GM10248 (cell line): ENCODE results near the gene CHST11.

Source experiments
- CTCF ChIA-PET: fragments of 300-600 bp; sonication (Branson Sonifier 250); formaldehyde crosslinking; extraction: SDS; loops from one replicate; lab custom pipeline; 2021; ENCODE audit warnings: antibody characterized with exemption; lab: Yijun Ruan, JAX
- POLR2A ChIA-PET: fragments of 350-650 bp; sonication (Branson Sonifier 250); formaldehyde crosslinking; extraction: SDS; loops from one replicate; lab custom pipeline; 2020; ENCODE audit warnings: antibody characterized with exemption; lab: Yijun Ruan, JAX
- DNase-seq: peaks from one replicate; pipeline ENCODE4 v3.0.0; 2012; ENCODE audit errors: extremely low spot score
- TF ChIP-seq, protein P1 (sequence below): IDR thresholded peaks from 2 replicates; pipeline ENCODE4 v1.5.1; 2012; ENCODE audit warnings: mild to moderate bottlenecking, low read depth; ENCODE audit errors: extremely low read depth, missing control alignments, control extremely low read depth

CHST11 gene

DNA sequence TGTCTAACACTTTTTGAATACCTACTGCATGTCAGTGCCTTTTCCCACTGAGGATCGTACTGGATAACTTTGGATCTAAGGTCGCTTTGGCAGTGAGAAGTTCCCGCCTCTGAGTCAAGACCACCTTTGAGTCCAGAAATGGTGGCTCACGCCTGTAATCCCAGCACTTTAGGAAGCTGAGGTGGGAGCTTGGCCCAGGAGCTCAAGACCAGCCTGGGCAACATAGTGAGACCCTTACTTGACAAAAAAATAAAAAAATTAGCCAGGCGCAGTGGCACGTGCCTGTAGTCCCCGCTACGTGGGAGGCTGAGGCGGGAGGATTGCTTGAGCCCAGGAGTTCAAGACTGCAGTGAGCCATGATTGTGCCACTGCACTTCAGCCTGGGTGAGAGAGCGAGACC is 61.1 kb downstream of the CHST11 start:
- CTCF ChIA-PET: interaction anchor here (1.0 kb wide), 1 partner anchor 12 kb away, joined by 3 read pairs; no protein-coding TSS in a partner anchor
- TF ChIP-seq, protein P1, sequence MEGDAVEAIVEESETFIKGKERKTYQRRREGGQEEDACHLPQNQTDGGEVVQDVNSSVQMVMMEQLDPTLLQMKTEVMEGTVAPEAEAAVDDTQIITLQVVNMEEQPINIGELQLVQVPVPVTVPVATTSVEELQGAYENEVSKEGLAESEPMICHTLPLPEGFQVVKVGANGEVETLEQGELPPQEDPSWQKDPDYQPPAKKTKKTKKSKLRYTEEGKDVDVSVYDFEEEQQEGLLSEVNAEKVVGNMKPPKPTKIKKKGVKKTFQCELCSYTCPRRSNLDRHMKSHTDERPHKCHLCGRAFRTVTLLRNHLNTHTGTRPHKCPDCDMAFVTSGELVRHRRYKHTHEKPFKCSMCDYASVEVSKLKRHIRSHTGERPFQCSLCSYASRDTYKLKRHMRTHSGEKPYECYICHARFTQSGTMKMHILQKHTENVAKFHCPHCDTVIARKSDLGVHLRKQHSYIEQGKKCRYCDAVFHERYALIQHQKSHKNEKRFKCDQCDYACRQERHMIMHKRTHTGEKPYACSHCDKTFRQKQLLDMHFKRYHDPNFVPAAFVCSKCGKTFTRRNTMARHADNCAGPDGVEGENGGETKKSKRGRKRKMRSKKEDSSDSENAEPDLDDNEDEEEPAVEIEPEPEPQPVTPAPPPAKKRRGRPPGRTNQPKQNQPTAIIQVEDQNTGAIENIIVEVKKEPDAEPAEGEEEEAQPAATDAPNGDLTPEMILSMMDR: no peak

DNA sequence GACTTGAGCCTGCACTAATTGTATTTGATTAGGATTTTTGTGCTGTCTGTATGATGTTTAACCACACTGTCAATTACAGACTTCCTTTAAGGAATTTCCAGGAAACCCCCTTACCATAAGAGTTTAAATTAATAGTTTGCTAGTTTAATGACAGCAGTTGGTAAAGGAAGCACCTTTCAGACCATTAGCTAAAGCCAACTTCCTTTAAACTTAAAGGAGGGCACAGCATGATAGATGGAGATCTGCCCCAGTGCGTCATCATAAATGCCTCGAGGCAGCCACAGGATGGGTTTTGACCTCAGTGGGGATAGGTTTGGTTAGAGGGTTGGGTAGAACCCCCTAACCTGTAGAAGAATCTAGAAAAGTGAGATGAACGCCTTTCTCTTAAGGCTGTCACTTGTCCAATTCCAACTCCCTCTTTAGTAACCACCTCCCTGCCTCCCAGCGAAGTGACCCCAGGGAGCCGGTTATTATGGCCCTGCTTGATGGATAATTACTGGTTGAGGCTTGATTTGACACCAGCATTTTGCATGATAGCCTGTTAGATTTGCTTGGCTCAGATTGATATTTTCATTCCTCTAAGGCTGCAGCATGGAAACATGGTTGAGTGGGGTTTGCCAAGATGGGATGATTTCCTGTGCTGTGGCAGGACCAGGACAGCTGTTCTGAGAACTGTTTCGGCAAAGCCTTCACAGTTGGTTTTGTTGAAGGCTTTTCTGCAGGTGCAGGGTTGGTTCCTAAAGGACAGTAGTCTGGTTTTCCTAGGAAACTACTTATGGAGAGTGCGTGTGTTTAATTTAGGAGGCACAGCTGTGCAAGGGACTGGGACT is 62.7 kb downstream of the CHST11 start:
- CTCF ChIA-PET: interaction anchor here (1.1 to 1.6 kb wide), 5 partner anchors 10 to 138 kb away, joined by 3 to 5 read pairs (median 3); no protein-coding TSS in a partner anchor
- POLR2A ChIA-PET: no interaction called here

More for the DNA sequence above, 61.1 kb downstream of the CHST11 start:
- DNase-seq: no peak
- POLR2A ChIA-PET: no interaction called here

DNA sequence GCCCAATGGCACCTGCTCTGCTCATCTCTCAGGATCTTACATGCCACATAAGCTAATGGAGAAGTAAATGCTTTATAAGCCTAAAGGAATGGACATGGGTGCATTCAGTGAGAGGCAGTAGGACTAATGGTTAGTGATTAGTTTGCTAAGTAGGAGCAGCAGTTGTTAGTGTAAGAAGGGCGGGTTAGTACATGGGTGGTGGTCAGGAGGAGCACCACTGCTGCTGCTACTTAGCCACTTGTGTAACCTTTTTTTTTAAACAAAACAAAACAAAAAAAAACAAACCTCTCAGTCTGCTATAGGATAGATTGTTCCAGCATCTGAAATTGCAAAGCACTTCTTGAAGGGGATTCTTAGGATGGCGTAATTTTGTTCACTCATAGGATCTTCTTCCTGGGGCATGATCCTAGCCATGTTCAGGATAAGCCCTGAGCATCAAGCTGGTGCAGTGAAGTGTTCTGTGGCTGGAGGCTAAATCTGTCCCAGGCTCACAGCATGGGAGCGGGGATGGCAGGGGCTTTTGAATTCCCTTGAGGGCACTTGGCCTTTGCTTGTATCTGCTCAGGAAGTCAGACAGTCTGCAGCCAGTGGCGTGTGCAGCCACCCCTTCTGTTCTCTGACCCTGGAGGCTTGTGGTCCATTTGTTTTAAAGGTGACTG is 63.6 kb downstream of the CHST11 start:
- TF ChIP-seq, protein P1: no peak
- CTCF ChIA-PET: interaction anchor here (1.2 to 1.6 kb wide), 6 partner anchors 9 to 139 kb away, joined by 3 to 5 read pairs (median 4); no protein-coding TSS in a partner anchor
- DNase-seq: no peak
- POLR2A ChIA-PET: no interaction called here

More for the DNA sequence above, 62.7 kb downstream of the CHST11 start:
- TF ChIP-seq, protein P1: no peak
- no peak for DNase-seq

DNA sequence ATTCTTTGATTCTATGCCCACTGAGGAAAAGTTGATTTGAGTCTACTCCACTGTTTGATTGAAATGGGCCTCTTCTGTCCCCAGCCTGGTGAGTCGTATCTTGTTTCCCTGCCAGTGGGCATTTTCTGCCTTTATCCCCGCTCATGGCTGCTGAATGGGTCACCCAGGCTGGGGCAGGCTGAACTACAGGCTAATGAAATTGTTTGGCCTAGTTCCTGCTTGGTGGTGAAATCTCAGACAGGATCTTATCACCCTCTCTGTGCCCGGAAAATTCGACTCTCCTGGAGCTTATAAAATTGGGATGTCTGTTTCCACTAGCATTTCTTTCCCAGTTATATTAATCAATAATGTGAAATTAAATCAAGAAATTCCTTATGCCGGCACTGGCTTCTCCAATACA is 65.0 kb downstream of the CHST11 start:
- ChIA-PET POLR2A (no interaction called here), CTCF (interaction anchor here (1.2 kb wide), 1 partner anchor 22 kb away, joined by 3 read pairs; no protein-coding TSS in a partner anchor)
- TF ChIP-seq, protein P1: no peak
- DNase-seq: no peak

DNA sequence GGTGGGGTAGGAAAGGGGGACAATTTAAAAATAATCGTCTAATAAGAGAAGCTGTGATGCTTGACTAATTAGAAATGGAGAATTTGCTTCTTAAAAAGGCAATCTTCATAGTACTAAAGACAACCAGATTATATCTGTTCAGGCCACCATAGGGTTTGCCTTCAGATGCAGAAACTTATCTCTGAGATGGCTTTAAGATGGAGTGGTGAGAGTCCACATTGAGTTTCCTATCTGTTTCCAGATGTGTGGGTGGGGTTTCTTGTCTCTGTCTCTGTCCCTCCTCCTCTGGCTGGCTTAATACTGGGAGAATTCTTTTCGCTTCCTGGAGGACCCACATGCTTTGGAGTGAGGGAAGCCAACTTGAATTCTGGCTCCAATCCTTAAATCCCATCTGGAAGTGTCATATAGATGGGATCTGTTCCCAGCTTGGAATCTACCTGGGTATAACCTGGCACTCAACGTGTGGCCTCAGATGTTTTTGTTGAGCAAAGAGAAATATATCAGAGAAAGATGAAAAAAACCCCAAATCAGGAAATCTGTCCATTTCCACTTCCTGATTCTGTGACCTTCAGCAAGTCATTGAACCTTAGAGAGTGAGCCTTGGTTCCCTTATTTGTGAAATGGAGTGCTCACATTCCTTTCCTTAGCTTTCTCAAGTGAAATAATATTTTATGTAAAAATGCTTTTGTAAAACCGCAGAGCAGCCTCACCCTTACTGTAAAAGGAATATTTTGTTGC is 66.4 kb downstream of the CHST11 start:
- ChIA-PET CTCF (no interaction called here), POLR2A (interaction anchor here (0.7 kb wide), 1 partner anchor 298 kb away, joined by 3 read pairs; no protein-coding TSS in a partner anchor)
- no peak for DNase-seq
- TF ChIP-seq, protein P1: no peak
